Esophagus muscularis mucosa (tissue), 4 donors: ENCODE measurements around the gene PLXNA3. TPM values are rescaled to one million over a fixed set of nuclear protein-coding genes. Genes with fewer than 3 reads are reported as not detected.
A peak's percentile ranks its signal among the peaks of the same experiment; 100 is the strongest.

Source experiments
- DNase-seq: peaks from one replicate; pipeline ENCODE4 v3.0.0-alpha.2; 2017; ENCODE audit errors: extremely low spot score
- H3K27ac ChIP-seq, 4 donors: fragments of 200-600 bp; sonication (generic); replicated peaks in 1 of 4; 1 replicate in 3 of 4; 2 replicates in 1 of 4; pipeline ENCODE4 v1.5.1; 2016 to 2019; ENCODE audit warnings: mild to moderate bottlenecking in 1 of 4
- H3K27me3 ChIP-seq, 4 donors: fragments of 200-600 bp; sonication (generic); one replicate each; pipeline versions ENCODE4 v1.5.1 to v1.6.0; 2016 to 2019
- H3K36me3 ChIP-seq, 4 donors: fragments of 200-600 bp; sonication (generic); one replicate each; pipeline ENCODE4 v1.5.1; 2016 to 2019
- H3K4me1 ChIP-seq, 4 donors: fragments of 200-600 bp; sonication (generic); one replicate each; pipeline ENCODE4 v1.5.1; 2016 to 2019
- H3K4me3 ChIP-seq, 4 donors: fragments of 200-600 bp; sonication (generic); 1 replicate in 2 of 4; 2 replicates in 2 of 4; pipeline ENCODE4 v1.5.1; 2016 to 2019; ENCODE audit warnings: mild to moderate bottlenecking in 4 of 4, moderate library complexity in 1 of 4
- H3K9me3 ChIP-seq, 4 donors: fragments of 200-600 bp; sonication (generic); 1 replicate in 3 of 4; 2 replicates in 1 of 4; pipeline ENCODE4 v1.5.1; 2016 to 2019
- EP300 ChIP-seq: sonication (generic); formaldehyde crosslinking; IDR thresholded peaks from one replicate; pipeline ENCODE4 v1.6.1; 2017; ENCODE audit warnings: antibody characterized with exemption
- POLR2A ChIP-seq: fragments of 450-650 bp; IDR thresholded peaks from one replicate; pipeline ENCODE4 v1.6.1; 2017; ENCODE audit warnings: antibody characterized with exemption, moderate library complexity, mild to moderate bottlenecking, low read depth
- POLR2AphosphoS5 ChIP-seq, 2 donors: sonication (generic); formaldehyde crosslinking; IDR thresholded peaks; one replicate each; pipeline ENCODE4 v1.6.1; 2017; ENCODE audit warnings: antibody characterized with exemption in 2 of 2
- WGBS: methylation state at CpG from one replicate; pipeline ENCODE4 v1.1.5; 2018; 5-methylcytosine and 5-hydroxymethylcytosine counted together
- intact Hi-C: fragments of 100-400 bp; cut with DNase I; formaldehyde crosslinking; loops from one replicate; pipeline ENCODE4 v1.15.1; 2023
- total RNA-seq, 4 donors: library from RNA; depleted of rRNA; stranded (reverse); fragments of >200 nt; gene quantifications; one replicate each; pipeline versions ENCODE4 v1.1.0 to v1.2.1, GENCODE V29; 2016
- TF ChIP-seq, protein P1 (sequence below), 3 experiments: fragments of 200-600 bp in 2 of 3; fragments of 450-650 bp in 1 of 3; sonication (generic) in 2 of 3; IDR thresholded peaks; one replicate each; pipeline ENCODE4 v1.5.1; 2017 to 2019; ENCODE audit warnings: antibody characterized with exemption in 3 of 3, mild to moderate bottlenecking in 2 of 3, moderate library complexity in 1 of 3

PLXNA3 gene
- total RNA-seq, 4 donors from 2014 or later, result 2.2 to 17.9 (median 4.3) TPM

DNA sequence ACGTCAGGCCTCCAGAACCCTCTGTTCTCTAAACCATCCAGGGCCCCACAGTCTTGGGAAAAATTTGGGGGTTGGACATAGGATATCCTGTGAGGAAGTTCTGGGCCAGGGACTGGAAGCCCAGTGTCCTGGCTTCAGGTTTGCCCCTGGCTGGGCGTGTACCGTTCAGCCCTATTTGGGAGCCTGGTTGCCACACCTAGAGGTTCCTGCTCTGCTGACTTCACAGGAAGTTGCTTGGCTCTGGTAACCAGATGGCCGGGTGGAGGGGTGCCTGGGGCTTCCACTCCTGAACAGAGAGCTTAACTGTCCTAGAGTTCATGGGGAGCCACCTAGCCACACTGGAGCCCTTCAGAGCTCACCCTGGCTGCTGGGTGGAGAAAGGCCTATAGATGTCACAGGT, 45.6 kb upstream of the PLXNA3 start:
- Histone ChIP-seq H3K4me1 (peaks cover 3 to 27% (median 19%) of the 10 kb centered on the region in 4 donors), H3K27ac (peak overlapping the region; percentile 92 to 95 (median 94)), H3K9me3 (no peaks in the 10 kb centered on the region), H3K27me3 (no peaks in the 10 kb centered on the region), H3K4me3 (peak overlapping the region; percentile 73 to 78 (median 76)), H3K36me3 (peaks cover 0 to 22% (median 6%) of the 10 kb centered on the region in 4 donors)
- no peak for TF ChIP-seq POLR2AphosphoS5 (IDR thresholded peaks at IDR 0.05)
- WGBS, result 67% methylated on average over 2 of the region's 4 CpGs
- intact Hi-C loops, result no loop called here
- no peak for DNase-seq

DNA sequence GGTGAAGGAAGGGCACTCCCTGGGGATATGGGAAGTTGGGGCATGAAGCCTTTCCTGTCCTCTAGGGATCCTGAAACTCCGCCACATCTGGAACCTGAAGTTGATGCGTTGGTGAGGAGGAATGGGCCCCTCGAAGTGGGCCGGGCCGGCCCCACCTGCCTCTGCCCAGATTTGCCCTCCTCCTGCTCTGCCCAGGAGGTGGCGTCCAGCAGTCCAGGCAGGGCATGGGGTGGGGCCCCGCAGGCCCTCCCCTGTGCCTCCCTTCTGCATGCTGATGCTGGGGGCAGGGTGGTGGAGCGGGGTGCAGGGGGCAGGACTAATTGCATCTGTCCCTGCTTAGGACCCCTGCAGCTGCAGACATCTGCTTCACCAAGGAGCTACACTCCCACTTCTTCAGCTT, 44.9 kb upstream of the PLXNA3 start:
- no CpG with 5 or more reads among the region's 8 CpGs for WGBS

DNA sequence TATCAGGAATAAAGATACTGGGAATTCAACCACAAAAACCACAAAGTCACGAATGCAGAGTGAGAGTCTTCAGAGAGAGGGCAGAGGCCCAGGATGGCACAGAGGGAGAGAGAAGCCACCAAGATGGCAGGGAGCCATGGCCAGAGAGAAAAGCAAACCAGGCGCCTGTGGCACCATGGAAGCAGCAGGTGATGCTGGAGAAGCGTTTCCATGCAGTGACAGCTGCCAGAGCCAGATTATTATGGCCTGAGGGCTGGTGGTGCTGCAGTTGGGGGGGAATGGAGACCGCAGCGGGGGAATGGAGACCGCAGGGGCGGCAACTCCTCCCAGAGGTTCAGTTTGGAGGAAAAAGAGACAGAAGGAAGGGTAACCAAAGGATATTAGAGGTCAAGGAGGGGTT, 40.9 kb upstream of the PLXNA3 start:
- WGBS, result 71% methylated on average over 7 of the region's 7 CpGs
- Histone ChIP-seq H3K27me3 (no peaks in the 10 kb centered on the region), H3K4me3 (no peak overlapping the region), H3K36me3 (peaks cover 0 to 36% (median 11%) of the 10 kb centered on the region in 4 donors), H3K9me3 (no peaks in the 10 kb centered on the region), H3K27ac (no peak overlapping the region), H3K4me1 (peaks cover 8 to 21% (median 14%) of the 10 kb centered on the region in 4 donors)
- TF ChIP-seq EP300 (no peak), POLR2A (no peak), POLR2AphosphoS5 (IDR thresholded peaks at IDR 0.05) (no peak)
- TF ChIP-seq, protein P1, sequence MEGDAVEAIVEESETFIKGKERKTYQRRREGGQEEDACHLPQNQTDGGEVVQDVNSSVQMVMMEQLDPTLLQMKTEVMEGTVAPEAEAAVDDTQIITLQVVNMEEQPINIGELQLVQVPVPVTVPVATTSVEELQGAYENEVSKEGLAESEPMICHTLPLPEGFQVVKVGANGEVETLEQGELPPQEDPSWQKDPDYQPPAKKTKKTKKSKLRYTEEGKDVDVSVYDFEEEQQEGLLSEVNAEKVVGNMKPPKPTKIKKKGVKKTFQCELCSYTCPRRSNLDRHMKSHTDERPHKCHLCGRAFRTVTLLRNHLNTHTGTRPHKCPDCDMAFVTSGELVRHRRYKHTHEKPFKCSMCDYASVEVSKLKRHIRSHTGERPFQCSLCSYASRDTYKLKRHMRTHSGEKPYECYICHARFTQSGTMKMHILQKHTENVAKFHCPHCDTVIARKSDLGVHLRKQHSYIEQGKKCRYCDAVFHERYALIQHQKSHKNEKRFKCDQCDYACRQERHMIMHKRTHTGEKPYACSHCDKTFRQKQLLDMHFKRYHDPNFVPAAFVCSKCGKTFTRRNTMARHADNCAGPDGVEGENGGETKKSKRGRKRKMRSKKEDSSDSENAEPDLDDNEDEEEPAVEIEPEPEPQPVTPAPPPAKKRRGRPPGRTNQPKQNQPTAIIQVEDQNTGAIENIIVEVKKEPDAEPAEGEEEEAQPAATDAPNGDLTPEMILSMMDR (IDR thresholded peaks at IDR 0.05), result no peak
- intact Hi-C loops, result no loop called here
- DNase-seq, result no peak

More for the DNA sequence above, 44.9 kb upstream of the PLXNA3 start:
- H3K9me3 ChIP-seq, result no peaks in the 10 kb centered on the region
- H3K27ac ChIP-seq, result peak overlapping the region in 3 of 4 donors; percentile 94 to 95 (median 94)
- H3K27me3 ChIP-seq, result no peaks in the 10 kb centered on the region
- H3K4me1 ChIP-seq, result peaks cover 3 to 27% (median 19%) of the 10 kb centered on the region in 4 donors
- no peak for TF ChIP-seq EP300
- TF ChIP-seq POLR2AphosphoS5 (IDR thresholded peaks at IDR 0.05), result no peak
- no peak for TF ChIP-seq POLR2A
- TF ChIP-seq, protein P1 (IDR thresholded peaks at IDR 0.05), result no peak
- DNase-seq, result no peak
- H3K4me3 ChIP-seq, result no peak overlapping the region
- intact Hi-C loops, result no loop called here
- peaks cover 0 to 22% (median 6%) of the 10 kb centered on the region in 4 donors for H3K36me3 ChIP-seq

DNA sequence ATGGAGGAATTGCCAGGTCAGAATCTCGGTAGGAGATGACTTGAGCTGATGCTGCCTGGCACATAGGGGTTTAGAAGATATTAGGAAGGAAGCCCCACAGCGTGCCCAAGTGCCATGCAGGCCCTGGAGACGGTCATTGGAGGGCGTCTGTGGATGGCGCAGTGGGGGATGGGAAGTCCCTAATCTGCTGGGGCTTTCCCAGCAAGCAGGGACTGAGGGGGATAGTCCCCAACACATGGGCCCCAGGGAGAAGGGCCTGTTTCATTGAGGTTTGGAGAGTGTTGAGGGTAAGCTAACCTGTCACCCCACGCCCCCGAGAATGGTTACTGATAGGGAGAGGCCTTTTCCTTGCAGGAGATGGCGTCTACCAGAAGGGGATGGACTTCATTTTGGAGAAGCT, 38.9 kb upstream of the PLXNA3 start:
- H3K9me3 ChIP-seq, result no peaks in the 10 kb centered on the region
- TF ChIP-seq POLR2AphosphoS5 (IDR thresholded peaks at IDR 0.05) (no peak), EP300 (no peak), POLR2A (no peak)
- TF ChIP-seq, protein P1 (IDR thresholded peaks at IDR 0.05), result no peak
- WGBS, result 82% methylated on average over 8 of the region's 8 CpGs
- intact Hi-C loops, result no loop called here
- peaks cover 0 to 25% (median 8%) of the 10 kb centered on the region in 4 donors for H3K36me3 ChIP-seq
- no peaks in the 10 kb centered on the region for H3K27me3 ChIP-seq
- no peak overlapping the region for H3K4me3 ChIP-seq
- DNase-seq, result no peak
- H3K27ac ChIP-seq, result peak overlapping the region in 1 of 4 donors; percentile 15
- H3K4me1 ChIP-seq, result peaks cover 4 to 9% (median 6%) of the 10 kb centered on the region in 4 donors

DNA sequence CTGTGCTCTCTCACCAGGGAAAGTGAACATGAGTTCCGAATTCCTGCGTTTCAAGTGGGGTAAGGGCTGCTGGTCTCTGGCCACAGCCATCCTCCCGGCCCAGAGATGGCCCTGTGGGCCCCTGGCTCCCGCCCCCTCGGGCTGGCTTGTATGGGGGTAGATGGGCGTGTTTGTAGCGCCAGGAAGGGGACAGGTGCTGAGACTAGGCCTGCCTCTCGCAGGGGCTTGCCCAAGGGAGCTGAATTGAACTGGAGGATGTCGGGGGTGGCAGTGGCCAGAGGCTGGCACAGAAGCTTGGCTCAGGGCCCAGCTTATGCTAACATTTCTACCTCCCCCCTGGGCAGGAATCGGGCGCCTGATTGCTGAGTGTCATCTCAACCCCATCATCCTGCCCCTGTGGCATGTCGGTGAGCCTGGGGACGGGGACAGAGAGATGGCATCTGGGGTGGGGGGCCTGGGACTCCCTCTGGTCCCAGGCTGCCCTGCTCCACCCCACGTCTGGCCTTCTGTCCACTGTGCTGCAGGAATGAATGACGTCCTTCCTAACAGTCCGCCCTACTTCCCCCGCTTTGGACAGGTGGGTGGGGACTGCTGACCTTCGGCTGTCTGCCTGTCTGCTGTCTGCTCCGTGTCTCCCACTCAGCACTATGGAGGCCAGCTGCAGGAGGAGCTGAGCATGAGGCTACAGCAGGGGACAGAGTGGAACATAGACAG, 38.2 kb upstream of the PLXNA3 start:
- peaks cover 0 to 24% (median 8%) of the 10 kb centered on the region in 4 donors for H3K36me3 ChIP-seq
- peak overlapping the region; percentile 15 to 33 (median 20) for H3K27ac ChIP-seq

More for the DNA sequence above, 38.2 kb upstream of the PLXNA3 start:
- no peaks in the 10 kb centered on the region for H3K9me3 ChIP-seq
- TF ChIP-seq, protein P1 (IDR thresholded peaks at IDR 0.05), result no peak
- TF ChIP-seq EP300 (no peak), POLR2AphosphoS5 (IDR thresholded peaks at IDR 0.05) (no peak), POLR2A (no peak)
- H3K27me3 ChIP-seq, result no peaks in the 10 kb centered on the region
- intact Hi-C loops, result no loop called here
- no peak overlapping the region for H3K4me3 ChIP-seq
- WGBS, result 73% methylated on average over 12 of the region's 19 CpGs
- no peak for DNase-seq
- H3K4me1 ChIP-seq, result peaks cover 4 to 9% (median 6%) of the 10 kb centered on the region in 4 donors
